HG03442 (cell line): ENCODE measurements around the gene SLC39A3.

ENCODE experiments used
- ATAC-seq: cut with Tn5 transposase; IDR thresholded peaks from one replicate; pipeline ENCODE4 v1.9.1; 2021; ENCODE audit warnings: mild to moderate bottlenecking, moderate library complexity; ENCODE audit not compliant: unreplicated experiment

Gene SLC39A3, protein sequence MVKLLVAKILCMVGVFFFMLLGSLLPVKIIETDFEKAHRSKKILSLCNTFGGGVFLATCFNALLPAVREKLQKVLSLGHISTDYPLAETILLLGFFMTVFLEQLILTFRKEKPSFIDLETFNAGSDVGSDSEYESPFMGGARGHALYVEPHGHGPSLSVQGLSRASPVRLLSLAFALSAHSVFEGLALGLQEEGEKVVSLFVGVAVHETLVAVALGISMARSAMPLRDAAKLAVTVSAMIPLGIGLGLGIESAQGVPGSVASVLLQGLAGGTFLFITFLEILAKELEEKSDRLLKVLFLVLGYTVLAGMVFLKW

DNA sequence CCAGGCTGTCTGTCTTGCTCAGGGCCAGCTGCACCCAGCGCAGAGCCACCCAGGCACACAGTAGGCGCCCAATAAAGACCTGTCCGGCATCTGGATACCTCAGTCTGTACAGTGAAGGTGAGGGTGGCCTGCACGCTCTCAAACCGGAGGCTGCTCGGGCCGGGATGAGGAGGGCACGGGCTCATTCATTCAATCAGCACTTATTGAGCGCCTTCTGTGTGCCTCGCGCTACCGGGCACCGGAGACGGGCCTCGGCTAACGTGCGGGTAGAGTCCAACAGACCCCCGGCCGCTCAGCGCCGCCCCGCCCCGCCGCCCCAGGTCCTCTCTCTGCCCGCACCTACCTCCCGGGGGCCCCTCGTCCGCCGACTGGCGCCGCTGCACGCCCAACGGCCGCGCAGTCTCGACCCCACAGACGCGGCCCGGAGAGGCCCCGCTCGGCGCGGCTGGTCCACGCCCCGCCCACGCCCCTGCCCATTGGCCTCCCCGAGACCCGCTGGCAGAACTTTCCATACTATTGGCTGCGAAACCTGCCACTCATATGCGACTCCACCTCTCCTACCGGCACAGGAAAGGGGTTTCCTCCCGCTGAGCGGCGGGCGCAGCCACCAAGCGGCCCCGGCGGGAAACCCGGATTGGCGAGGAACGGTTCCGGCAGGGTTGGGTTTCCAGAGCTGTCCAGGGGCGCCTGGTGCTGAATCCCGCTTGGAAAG lies at the start of gene SLC39A3:
TSS of gene SLC39A3 (minus strand) at position 416 of the 712 bp plus-strand sequence. CDS start 2,760 bp downstream, outside the sequence.
- ATAC-seq: peak; percentile 89

DNA sequence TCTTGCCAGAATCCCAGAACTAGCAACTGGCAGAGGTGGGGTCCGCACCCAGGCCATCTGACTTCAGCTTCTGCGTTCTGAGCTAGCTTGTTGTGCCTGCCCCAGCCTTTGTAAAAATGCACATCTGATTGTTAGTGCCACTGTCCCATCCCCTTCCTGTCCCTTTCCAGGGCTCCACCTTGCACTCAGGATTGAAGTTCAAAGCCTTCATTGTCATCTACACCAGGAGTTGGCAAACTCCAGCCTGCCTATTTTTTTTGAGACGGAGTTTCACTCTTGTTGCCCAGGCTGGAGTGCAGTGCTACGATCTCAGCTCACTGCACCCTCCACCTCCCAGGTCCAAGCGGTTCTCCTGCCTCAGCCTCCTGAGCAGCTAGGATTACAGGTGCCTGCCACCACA lies 48.4 kb upstream of the SLC39A3 start:
- no peak for ATAC-seq

DNA sequence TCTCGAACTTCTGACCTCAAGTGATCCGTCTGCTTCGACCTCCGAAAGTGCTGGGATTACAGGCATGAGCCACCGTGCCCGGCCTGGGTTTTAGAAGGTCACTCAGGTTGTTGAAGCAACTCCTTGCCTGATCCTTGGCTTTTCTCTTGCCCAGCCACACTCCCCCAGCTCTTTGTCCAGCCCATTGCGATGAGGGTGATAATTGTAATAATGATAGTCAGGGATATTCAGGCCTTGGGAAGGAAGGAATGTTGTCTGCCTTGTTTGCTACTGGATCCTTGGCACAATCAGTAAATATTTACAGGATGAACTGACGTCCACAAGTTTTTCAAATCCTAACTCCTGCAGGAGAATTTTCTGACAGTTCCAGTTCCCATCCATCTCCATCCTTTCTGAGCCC lies 47.3 kb upstream of the SLC39A3 start:
- no peak for ATAC-seq

DNA sequence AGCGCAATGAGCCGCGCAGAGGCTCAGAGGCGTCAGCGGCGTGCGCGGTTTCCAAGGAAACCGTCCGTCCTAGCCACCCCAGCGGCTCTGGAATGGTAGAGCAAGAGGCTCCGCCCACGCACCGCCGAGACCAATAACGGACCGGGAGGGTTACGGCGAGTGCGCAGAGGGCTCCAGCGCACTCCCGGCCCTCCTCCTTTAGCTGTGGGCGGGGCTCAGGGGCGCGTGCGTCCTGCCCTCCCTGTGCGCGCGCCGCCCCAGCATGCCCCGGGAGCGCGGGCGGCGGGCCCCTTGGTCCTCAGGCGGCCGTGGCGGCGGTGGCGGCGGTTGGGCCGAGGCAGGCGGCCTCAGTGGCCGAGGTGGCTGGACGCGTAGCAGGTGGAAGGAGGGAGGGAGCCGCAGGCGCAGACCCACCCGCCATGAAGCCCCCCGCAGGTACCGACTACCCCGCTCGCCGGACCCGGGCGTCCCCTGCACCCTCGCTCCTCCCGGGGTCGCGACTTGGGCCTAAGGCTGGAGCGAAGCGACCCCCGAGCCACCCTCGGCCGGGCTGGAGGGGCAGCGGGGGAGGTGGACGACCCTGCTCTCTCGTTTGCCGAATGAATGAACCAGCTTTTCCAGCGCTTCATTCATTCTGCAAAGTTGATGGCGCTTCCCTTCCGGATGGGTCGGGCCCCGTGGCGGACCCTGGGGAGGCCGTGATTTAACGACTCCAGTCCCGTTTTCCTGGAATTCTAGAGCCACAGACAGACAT lies 45.6 kb upstream of the SLC39A3 start, which contains the start of gene THOP1:
TSS of gene THOP1 (plus strand) at position 260 of the 754 bp plus-strand sequence. CDS start at position 420, 160 bp downstream.
- peak; percentile 55 for ATAC-seq

DNA sequence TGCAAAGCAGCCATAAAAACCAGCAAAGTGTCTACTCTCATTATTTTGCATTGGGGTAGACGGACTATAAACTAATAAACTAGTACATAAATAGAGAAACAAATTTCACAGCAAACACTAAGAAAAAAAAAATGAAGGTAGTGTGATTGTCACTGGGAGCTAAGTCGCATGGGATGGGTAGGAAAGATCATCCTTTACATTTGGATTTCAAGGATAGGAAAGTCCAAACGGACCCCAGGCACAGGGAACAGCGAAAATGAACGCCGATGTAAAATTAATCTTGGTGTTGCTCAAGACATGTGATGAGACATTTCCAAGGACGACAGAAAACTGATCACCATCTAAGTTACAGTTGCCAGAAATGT lies 43.9 kb upstream of the SLC39A3 start:
- no peak for ATAC-seq

DNA sequence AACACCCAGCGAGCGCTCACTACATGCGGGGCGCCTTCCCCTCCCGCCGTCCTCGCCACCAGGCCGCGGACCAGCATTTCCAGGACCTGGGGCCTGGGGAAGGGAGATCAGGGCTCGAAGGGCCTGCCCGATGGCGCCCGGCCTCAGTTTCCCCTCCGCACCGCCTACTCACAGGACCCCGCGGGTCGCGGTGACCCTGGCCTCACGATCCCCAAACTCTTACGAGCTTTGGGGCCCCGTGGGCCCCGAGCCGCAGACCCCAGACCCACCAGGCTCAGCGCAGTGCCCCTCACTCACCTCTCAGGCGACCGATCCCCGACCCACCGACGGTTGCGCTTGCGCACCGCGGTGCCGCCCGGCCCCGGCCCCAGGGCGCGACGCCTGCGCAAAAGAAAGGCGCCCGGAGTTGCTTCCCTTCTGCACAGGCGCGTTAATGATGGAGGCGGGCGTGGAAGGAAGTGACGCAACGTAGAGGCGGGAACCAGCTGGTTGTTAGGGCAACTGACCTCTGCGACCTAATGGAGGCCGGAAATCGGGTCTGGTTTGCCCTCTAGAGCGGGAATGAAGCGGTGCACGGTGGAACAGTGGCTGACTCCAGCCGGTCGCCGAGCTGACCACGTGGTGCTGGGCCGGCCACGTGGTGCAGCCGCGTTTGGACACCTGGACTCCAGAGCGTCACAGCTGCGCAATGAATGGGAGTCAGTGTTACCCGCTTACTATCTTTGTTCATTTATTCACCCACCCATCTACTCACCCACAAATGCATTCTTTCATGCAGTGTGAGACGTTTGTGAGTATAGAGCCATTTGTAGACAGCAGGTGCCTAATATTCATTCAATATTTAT lies 43.3 kb upstream of the SLC39A3 start, which contains the start of gene SGTA:
TSS of gene SGTA (minus strand) at position 338 of the 845 bp plus-strand sequence. CDS start 14,205 bp downstream, outside the sequence.
- ATAC-seq: peak; percentile 63

DNA sequence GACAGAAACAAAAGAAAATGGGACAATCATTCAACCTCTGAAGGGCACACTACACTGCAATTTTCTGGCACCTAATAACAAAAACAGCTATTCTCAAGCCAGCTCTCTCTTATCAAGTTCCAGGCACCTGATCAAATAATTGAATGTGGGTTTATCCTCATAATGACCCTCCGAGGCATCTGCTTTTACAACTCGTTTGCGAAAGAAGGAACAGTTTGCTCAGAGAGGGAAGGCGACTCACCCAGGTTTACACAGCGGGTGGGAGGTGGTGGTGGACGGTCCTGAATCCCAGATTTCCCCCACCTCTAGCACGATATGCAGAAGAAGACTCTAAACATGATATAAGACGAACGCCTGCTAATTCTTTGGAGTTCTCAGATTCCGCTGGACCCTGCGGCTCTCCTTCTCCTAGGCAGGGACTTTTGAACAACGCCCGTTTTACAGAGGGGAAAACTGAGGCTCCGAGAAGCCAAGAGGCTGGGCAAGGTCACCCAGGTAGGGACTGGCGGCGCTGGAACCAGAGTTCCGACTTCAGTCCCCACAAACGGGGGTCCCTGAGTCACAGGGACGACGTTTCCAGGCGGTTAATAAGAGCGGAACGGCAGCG lies 42.6 kb upstream of the SLC39A3 start:
- no peak for ATAC-seq

DNA sequence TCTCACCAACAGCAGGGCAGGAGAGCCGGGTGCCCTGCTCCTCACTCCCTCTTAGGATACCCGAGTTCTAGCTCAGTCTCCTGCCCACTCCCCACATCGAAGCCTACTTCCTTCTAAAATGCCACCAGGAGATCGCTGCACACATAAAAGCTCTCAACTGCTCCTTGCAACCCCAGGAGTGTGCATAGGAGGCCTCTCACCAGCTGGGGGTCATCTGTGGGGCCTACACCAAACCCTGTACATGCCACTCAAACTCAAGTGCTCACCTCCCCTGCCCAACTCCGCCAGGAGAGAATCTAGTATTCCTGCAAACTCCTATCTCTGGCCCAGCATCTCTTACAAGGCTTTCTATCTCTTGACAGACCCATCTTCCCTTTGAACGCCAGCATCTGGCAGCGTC lies 40.5 kb upstream of the SLC39A3 start:
- no peak for ATAC-seq

DNA sequence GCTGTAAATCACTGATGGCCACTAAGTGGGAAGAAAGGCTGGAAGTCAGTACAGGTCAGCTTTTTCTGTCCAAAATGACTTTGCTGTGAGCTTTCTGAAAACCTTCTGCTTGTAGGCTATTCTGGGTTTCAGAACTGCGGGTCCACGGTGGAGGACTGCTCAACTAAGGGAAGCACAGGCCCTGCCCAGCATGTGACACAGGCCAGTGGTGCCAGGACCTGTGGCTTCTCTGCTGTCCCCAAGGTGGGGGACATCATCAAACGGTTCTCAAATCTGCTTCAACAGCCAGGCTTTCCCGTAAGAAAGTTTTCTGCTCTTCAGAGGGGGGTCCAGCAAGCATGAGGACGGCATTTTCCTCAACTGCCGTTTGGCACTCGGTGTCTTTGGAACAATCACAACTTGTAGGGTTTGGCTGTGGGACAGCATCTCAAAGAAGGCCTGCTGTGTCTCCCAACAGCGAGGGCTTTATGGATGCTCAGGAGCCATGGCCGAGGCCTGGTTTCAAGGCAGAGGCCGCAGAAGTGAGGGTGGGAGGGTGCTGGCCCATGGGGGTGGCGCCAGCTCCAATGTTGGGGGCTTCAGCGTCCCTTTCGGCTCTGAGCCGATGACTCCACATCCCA lies 39.4 kb upstream of the SLC39A3 start:
- no peak for ATAC-seq

DNA sequence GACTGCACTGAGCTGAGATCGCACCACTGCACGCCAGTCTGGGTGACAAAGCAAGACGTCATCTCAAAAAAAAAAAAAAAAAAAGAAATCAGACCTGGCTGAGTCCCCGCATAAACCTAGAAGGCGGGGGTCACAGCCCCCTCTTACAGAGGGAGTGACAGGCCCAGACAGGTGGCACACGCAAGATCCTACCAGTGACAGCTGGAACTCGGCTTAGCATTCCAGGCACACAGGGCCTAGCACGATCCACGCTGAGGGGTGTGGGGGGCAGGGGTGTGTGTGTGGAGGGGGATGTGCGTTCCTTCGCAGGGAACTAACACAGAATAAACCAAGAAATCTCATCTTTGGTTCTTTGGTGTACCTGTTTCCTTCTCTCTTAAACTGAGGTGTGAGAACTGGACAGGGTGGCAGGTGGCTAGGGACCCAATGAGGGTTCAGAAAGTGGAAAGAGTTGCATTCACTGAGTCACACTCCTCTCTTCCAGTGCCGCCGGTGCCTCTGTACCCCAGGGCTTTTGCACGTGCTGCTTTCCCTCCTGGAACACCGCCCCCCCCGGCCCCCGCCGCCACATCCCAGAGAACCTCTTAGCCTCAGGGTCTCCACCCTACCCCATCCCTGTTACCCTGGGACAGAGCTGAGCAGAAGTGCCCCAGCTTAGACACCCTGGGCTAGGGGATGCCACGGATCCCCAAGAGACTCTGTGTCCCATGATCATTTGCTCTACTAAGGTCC lies 38.3 kb upstream of the SLC39A3 start:
- ATAC-seq: no peak

DNA sequence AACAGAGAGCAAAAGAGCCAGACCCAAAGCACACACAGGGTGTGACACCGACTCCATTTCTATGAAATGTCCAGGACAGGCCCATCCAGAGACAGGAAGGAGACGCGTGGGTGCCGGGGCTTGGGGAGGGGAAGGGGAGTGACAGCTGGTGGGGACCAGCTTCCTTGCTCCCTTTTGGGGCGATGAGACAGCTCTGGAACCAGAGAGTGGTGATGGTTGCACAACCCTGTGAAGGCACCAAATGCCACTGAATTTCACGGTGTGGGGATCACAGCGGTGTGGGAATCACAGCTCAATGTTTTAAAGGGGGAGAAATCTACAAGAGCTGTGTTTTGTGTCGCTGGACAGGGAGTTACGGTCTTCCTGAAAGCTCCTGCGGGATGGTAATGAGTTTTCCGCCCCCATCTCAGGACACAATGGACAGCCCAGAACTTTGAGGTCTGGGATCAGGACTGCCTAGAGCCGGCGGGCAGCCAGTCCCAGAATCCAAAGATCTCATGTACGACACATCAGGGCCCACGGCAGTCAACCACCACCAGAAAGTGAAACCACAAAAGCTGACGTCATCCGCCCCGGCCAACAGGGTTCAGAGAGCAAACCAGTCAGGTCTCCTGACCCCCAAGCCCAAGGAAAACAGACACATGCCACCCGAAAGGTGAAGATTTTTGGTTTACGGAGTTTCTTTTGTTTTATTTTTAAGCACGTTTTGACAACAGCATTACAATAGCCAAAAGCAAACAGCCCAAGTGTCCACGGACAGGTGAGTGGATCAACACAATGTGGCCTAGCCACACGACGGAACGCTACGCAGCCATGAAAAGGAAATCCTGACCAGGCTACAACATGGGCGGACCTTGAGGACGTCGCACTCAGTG lies 36.0 kb upstream of the SLC39A3 start:
- ATAC-seq: no peak

DNA sequence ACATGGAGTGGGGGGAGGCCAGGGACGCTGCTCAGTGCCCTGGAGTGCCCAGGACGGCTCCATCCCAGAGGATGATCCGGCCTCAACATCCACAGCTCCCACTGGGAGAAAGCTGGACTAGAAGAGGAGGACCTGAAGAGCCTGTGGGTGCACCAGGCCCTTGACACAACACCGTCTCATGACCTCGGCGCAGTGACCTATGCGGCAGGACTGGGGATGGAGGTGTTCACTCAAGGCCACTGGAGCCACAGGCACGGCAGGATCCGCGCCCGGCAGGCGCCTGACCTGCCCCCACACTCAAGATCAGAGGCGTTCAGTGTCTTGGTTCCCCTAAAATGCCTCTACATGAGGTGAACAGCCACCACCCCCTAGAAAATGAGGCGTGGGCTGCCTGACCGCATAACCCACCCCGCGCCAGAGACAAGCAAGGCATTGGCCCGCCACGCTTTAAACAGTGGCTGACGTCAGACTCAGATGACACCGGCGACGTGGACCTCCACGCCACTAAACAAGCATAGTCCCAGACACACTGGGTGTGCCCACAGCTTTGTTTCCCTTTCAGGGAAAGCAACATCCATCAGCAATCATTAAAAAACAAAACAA lies 35.2 kb upstream of the SLC39A3 start:
- ATAC-seq: no peak

DNA sequence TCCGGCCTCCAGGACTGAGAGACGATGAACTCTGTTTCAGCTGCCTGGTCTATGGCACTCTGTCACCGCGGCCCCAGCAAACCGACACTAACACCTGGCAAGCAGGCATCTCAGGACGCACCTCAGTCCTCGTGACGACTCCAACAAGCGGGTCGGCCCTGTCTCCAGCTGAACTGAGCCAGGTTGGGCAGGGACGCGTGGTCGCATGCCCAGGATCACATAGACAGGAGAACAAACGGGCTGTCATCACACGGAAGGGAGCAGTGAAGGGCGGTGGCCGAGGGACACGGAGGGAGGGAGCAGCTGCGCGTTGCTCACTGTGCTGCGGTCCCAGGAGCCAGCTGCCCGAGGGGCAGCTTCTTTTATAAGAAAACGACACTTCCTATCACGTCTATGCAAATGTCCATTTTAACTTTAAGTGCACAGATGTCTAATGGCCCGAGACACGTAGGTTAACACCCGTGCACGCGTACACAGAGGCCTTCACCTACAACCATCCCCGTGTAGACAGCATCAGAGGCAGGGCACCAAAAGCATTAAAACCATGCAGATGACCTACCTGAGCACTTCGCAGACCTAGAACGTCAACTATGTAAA lies 34.4 kb upstream of the SLC39A3 start:
- ATAC-seq: no peak

DNA sequence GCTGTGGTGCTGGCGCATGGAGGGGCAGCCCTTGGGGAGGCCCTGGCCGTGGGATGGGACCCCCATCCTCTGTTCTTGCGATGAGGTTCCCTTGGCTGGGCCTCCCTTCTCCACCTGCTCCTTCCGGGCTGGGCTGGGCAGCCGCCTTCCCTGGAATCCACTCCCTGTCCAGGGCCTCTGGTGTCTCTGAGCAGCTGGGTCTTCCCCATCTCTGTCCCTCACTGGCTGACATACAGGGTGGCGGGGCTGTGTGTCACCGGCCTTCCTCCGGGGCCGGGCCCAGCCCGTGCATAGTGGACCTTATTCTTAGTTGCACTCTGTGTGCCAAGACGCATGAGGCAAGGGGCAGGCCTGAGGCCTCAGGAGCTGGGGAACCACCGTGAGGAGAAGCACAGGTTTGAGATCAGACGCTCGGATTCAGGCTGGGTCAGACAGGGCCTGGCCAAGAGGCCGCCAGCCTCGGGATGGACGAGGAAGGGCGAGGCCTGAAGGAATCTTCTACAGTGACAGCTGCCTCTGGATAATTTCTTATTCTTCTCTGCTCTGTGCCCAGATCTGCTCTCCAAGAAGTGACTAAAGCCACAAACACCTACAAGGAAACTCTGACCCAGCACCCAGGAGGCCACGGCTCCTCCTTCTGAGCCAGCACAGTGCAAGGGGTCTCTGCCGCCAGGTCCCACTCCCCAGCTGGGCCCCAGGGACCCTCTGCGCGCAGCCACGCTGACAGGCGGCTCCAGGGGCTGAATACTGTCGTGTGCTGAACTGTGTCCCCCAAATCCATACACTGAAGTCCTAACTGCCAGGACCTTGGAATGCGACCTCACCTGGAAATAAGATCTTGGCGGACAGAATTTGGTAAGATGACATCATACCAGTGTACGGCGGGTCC lies 32.2 kb upstream of the SLC39A3 start:
- ATAC-seq: no peak

DNA sequence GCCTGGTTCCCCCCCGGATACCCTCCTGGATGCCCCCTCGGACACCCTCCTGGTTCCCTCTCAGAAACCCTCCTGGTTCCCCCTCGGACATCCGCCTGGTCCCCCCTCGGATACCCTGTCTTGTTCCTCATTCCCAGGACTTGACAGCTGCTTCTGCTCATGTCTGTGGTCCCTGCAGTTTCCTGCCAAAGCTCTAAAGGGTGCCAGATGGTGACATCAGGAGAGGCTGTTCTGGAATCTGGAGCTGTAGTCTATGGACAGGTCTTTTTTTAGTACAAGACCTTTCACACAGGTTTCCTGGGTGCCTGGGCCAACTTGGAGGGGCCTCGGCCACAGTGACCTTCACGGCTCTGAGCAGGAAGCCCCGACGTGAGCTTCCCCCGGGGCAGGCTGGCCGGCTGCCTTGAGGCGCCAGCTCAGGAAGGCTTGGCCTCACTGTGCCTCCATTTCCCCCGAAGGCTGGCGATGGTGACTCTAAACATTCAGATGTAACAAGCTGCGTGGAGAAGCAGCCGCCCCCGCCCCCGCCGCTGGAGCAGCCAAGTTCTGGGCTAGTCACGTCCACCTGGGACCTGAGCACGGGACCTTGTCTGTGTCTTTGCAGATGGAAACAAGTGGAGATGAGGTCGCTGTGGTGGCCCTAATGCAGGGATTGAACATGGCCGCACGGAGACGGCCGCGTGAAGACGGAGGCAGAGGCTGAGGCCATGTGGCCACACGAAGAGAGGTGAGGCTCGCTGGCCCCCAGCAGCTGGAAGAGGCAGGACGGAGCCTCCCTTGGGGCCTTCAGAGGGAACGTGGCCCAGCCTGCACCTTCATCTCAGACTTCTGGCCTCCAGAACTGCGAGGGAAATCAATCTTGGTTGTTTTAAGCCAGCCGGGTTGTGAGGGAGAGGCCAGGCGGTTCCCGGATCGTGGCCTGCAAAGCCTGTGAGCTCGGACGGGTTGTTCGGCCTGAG lies 30.5 kb upstream of the SLC39A3 start:
- ATAC-seq: no peak
